Activated CD4-positive, alpha-beta T cell treated with anti-CD3 and anti-CD28 coated beads, Interleukin-2, amount 50 U/mL, for 24 hours (primary cell): ENCODE results near the gene SSTR3.
"Not testable (repeated sequence)": the region's sequence is repeated elsewhere in the genome, so short reads cannot be mapped to it uniquely, and the experiment has no call there.

Experiments used
- DNase-seq, 2 donors: peaks; one replicate each; pipeline ENCODE4 v3.0.0-alpha.2; 2020; ENCODE audit warnings: low read depth in 1 of 2, low spot score in 1 of 2

SSTR3 gene

GRCh38 chr22:37182949-37183245, 29.4 kb downstream of the SSTR3 start:
- DNase-seq, result no peak

- no peak for DNase-seq
Measured at GRCh38 chr22:37182101-37182948, 30.0 kb downstream of the SSTR3 start.

- DNase-seq, result no peak
Measured at GRCh38 chr22:37181681-37182080, 30.6 kb downstream of the SSTR3 start.

- DNase-seq, result no peak
Measured at GRCh38 chr22:37180531-37181231, 31.6 kb downstream of the SSTR3 start.

GRCh38 chr22:37179622-37180420, 32.5 kb downstream of the SSTR3 start:
- DNase-seq, result no peak

- DNase-seq, result no peak
Measured at GRCh38 chr22:37179126-37179470, 33.2 kb downstream of the SSTR3 start.

- DNase-seq, result no peak
Measured at GRCh38 chr22:37178350-37179125, 33.7 kb downstream of the SSTR3 start.

- no peak for DNase-seq
Measured at GRCh38 chr22:37177755-37178154, 34.5 kb downstream of the SSTR3 start.

GRCh38 chr22:37177221-37177620, 35.1 kb downstream of the SSTR3 start:
- no peak for DNase-seq

- DNase-seq, result no peak
Measured at GRCh38 chr22:37176464-37177061, 35.7 kb downstream of the SSTR3 start.

GRCh38 chr22:37175414-37176281, 36.6 kb downstream of the SSTR3 start:
- no peak for DNase-seq

GRCh38 chr22:37174964-37175363, 37.3 kb downstream of the SSTR3 start:
- no peak for DNase-seq

- DNase-seq, result no peak
Measured at GRCh38 chr22:37173709-37174108, 38.6 kb downstream of the SSTR3 start.

GRCh38 chr22:37172266-37173245, 39.7 kb downstream of the SSTR3 start:
- DNase-seq, result no peak

GRCh38 chr22:37171662-37172061, 40.6 kb downstream of the SSTR3 start:
- DNase-seq, result no peak

- not testable (repeated sequence) for DNase-seq
Measured at GRCh38 chr22:37170689-37171405, 41.4 kb downstream of the SSTR3 start.

- no peak for DNase-seq
Measured at GRCh38 chr22:37169947-37170688, 42.2 kb downstream of the SSTR3 start.
